Fibroblast of the aortic adventitia (primary cell): ENCODE data around the gene JAML. TPM values are rescaled to one million over a fixed set of nuclear protein-coding genes. Genes with fewer than 3 reads are reported as not detected.

Experiments used
- DNase-seq: peaks from one replicate; pipeline ENCODE4 v3.0.0-alpha.2; 2010; ENCODE audit warnings: low read depth
- H3K4me3 ChIP-seq: 2 replicates; pipeline ENCODE4 v1.5.1; 2011; ENCODE audit warnings: low read depth, mild to moderate bottlenecking, control low read depth, low read length, moderate library complexity
- CTCF ChIP-seq: IDR thresholded peaks from 2 replicates; pipeline ENCODE4 v1.5.1; 2011; ENCODE audit warnings: mild to moderate bottlenecking, low read length, control low read depth, inconsistent platforms; ENCODE audit not compliant: insufficient read depth
- total RNA-seq: library from RNA; depleted of rRNA; stranded (reverse); fragments of >200 nt; gene quantifications from 2 replicates; pipeline ENCODE4 v1.2.3, GENCODE V29; 2012; ENCODE audit warnings: low replicate concordance

The JAML gene
- total RNA-seq, 1 donor = not detected

GRCh38 chr11:118207079-118207478 lies 17.7 kb downstream of the JAML start:
- H3K4me3 ChIP-seq = no peak overlapping the region
- DNase-seq = no peak
- no peak for TF ChIP-seq CTCF

- H3K4me3 ChIP-seq = no peak overlapping the region
- no peak for DNase-seq
- TF ChIP-seq CTCF = no peak
Measured at GRCh38 chr11:118206391-118207031, 18.3 kb downstream of the JAML start.

- no peak for DNase-seq
- no peak for TF ChIP-seq CTCF
- H3K4me3 ChIP-seq = no peak overlapping the region
Measured at GRCh38 chr11:118205606-118206378, 19.0 kb downstream of the JAML start.

- no peak for TF ChIP-seq CTCF
- no peak for DNase-seq
- H3K4me3 ChIP-seq = no peak overlapping the region
Measured at GRCh38 chr11:118202599-118203422, 22.0 kb downstream of the JAML start.

- no peak for DNase-seq
- TF ChIP-seq CTCF = no peak
- no peak overlapping the region for H3K4me3 ChIP-seq
Measured at GRCh38 chr11:118201966-118202365, 22.8 kb downstream of the JAML start.

- H3K4me3 ChIP-seq = no peak overlapping the region
- no peak for TF ChIP-seq CTCF
- DNase-seq = no peak
Measured at GRCh38 chr11:118200901-118201680, 23.7 kb downstream of the JAML start.
